Epithelial cell of esophagus (primary cell): ENCODE results near the gene TMPRSS6.

Experiments
- DNase-seq: peaks from one replicate; pipeline ENCODE4 v3.0.0; 2010; ENCODE audit warnings: low read depth
- H3K4me3 ChIP-seq: 2 replicates; pipeline ENCODE4 v1.5.1; 2011; ENCODE audit warnings: mild to moderate bottlenecking, low read length, control low read depth
- TF ChIP-seq, protein P1 (sequence below): IDR thresholded peaks from 2 replicates; pipeline ENCODE4 v1.5.1; 2011; ENCODE audit warnings: low read depth, mild to moderate bottlenecking, low read length, control low read depth, inconsistent platforms; ENCODE audit not compliant: insufficient read depth; ENCODE audit errors: missing control alignments

Gene TMPRSS6

DNA sequence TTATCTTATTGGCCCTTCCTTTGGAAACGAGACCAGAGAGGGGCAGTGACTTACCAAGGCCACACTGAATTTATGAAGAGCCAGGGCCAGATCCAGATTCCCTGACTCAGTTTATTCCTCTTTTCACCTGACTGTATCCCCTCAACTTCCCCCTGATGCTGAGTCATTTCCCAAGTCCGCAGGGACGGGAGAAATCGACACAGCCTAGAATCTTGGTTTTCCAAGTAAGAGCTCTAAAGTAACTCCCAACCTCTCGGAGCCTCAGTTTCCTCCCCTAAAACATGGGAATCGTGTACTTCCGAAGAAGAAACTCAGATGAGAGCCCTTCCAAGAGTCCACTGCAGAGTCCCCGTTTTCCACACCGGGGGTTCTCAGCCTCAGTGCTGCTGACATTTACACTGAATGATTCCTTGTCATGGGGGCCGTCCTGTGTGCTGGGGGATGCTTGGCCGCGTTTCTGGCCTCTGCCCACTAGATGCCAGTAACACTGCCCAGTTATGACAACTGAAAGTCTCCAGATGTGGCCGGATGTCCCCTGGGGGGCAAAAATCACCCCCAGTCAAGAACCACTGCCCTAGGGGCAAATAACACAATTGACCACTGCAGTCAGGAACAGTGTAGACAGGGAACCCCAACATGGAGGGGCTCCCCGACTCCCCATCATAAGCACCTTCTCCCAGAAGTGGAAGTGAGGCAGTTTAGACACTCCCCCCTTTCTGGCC is 78.8 kb downstream of the TMPRSS6 start:
- TF ChIP-seq, protein P1, sequence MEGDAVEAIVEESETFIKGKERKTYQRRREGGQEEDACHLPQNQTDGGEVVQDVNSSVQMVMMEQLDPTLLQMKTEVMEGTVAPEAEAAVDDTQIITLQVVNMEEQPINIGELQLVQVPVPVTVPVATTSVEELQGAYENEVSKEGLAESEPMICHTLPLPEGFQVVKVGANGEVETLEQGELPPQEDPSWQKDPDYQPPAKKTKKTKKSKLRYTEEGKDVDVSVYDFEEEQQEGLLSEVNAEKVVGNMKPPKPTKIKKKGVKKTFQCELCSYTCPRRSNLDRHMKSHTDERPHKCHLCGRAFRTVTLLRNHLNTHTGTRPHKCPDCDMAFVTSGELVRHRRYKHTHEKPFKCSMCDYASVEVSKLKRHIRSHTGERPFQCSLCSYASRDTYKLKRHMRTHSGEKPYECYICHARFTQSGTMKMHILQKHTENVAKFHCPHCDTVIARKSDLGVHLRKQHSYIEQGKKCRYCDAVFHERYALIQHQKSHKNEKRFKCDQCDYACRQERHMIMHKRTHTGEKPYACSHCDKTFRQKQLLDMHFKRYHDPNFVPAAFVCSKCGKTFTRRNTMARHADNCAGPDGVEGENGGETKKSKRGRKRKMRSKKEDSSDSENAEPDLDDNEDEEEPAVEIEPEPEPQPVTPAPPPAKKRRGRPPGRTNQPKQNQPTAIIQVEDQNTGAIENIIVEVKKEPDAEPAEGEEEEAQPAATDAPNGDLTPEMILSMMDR: no peak
- H3K4me3 ChIP-seq: no peak overlapping the region
- DNase-seq: no peak

GRCh38 chr22:37028692-37029674 is 80.5 kb downstream of the TMPRSS6 start:
- no peak for DNase-seq
- TF ChIP-seq, protein P1: no peak
- H3K4me3 ChIP-seq: no peak overlapping the region

GRCh38 chr22:37027556-37027955 is 82.0 kb downstream of the TMPRSS6 start:
- TF ChIP-seq, protein P1: no peak
- no peak for DNase-seq
- no peak overlapping the region for H3K4me3 ChIP-seq

DNA sequence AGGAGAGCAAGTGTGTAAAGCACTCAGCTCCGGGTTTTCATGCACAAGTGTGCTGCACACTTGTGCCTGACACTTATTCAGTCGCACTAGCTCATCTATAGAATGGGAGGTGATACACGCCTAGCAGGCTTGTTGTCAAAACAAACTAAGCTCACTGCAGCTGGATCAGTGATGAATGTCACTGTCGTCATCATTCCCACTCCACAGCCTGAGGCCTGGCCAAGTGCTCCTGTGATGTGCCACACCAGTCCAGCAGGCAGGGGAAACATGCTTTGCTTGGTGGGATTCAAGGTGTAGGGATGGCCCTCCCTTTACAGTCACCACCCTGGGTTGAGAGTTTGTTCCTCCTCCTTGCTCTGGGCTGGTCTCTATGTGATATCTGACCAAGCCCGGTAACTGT is 83.2 kb downstream of the TMPRSS6 start:
- no peak overlapping the region for H3K4me3 ChIP-seq
- TF ChIP-seq, protein P1: no peak
- no peak for DNase-seq

- no peak for DNase-seq
- TF ChIP-seq, protein P1: no peak
- H3K4me3 ChIP-seq: no peak overlapping the region
These were observed 83.9 kb downstream of the TMPRSS6 start for GRCh38 chr22:37025500-37026070.

DNA sequence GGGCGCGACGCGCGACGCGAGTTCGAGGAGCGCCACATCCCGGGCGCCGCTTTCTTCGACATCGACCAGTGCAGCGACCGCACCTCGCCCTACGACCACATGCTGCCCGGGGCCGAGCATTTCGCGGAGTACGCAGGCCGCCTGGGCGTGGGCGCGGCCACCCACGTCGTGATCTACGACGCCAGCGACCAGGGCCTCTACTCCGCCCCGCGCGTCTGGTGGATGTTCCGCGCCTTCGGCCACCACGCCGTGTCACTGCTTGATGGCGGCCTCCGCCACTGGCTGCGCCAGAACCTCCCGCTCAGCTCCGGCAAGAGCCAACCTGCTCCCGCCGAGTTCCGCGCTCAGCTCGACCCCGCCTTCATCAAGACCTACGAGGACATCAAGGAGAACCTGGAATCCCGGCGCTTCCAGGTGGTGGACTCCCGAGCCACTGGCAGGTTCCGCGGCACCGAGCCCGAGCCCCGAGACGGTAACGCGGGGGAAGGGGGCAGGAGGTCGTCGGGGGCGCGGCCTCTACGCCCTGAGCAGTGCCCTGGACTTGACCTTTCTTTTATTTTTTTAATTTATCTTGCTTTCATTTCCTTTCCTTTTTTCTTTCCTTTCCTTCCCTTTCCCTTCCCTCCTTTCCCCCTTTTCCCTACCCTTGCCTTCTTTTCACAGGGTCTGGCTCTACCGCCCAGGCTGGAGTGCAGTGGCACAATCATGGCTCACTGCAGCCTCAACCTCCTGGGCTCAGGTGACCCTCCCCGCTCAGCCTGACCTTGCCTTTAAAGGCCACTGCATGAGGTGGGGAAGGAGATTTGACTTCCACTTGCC is 85.0 kb downstream of the TMPRSS6 start:
- TF ChIP-seq, protein P1: no peak
- no peak overlapping the region for H3K4me3 ChIP-seq
- no peak for DNase-seq
